Ishikawa (cell line): ENCODE data around the gene PAGE4.

ENCODE experiments used
- CEBPB ChIP-seq: IDR thresholded peaks from 2 replicates; pipeline ENCODE4 v1.6.1; 2012
- NFIC ChIP-seq: IDR thresholded peaks from 2 replicates; pipeline ENCODE4 v1.6.1; 2012
- RAD21 ChIP-seq: IDR thresholded peaks from 2 replicates; pipeline ENCODE4 v1.6.1; 2012; ENCODE audit warnings: low read depth
- TF ChIP-seq, protein P1 (sequence below): IDR thresholded peaks from 2 replicates; pipeline ENCODE4 v1.6.1; 2012

DNA sequence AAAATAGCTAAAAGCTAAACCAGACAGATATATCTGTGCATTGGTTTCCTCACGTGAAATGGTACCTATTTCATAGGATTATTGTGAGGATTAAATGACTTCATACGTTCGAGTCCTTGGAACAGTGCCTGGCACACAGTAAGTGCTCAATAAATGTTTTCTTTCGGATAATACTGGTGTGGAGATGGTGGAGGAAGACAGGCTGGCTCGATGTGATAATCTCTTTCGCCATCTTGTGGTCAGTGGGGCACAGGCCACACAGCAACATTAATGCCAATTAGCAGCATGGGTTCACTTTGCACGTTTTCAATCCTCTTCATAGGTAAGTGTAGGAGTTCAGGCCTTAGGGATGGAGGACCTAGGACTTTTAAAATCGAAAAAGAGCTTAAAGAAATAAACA is 9.3 kb downstream of the PAGE4 start:
- TF ChIP-seq RAD21 (peak; percentile 59), CEBPB (no peak), NFIC (no peak)
- TF ChIP-seq, protein P1, sequence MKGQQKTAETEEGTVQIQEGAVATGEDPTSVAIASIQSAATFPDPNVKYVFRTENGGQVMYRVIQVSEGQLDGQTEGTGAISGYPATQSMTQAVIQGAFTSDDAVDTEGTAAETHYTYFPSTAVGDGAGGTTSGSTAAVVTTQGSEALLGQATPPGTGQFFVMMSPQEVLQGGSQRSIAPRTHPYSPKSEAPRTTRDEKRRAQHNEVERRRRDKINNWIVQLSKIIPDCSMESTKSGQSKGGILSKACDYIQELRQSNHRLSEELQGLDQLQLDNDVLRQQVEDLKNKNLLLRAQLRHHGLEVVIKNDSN, result no peak
